Measurements from ENCODE around the gene TLE2. TPM values are rescaled to one million over a fixed set of nuclear protein-coding genes. Genes with fewer than 3 reads are reported as not detected.

Gene TLE2
- total and polyA plus RNA-seq, 9 of the 15 experiments (the other 6 are each of a cell fraction or from before 2014, with no cell fraction given), result 0.35 to 13.1 (median 6.2) TPM

GRCh38 chr19:2950286-2951124 lies 78.6 kb downstream of the TLE2 start (continued):
- peak; percentile 68 for TF ChIP-seq CREM (IDR thresholded peaks at IDR 0.05; ENCODE audit: low read depth)
- no peak for TF ChIP-seq ZNF184 (CRISPR knock-in tag; IDR thresholded peaks at IDR 0.05)
- TF ChIP-seq BHLHE40 (IDR thresholded peaks at IDR 0.05; ENCODE audit: low read length), result peak; percentile 79
- peak; percentile 60 for TF ChIP-seq MEIS2 (IDR thresholded peaks at IDR 0.05; ENCODE audit: partially characterized antibody)
- TF ChIP-seq POLR2A (conservative IDR thresholded peaks at IDR 0.05), result peak; percentile 99
- no peak for TF ChIP-seq USF2 (CRISPR knock-in tag; IDR thresholded peaks at IDR 0.05)
- peak; percentile 39 to 64; a peak in 1 of 4 replicates for TF ChIP-seq TEAD1 (CRISPR knock-in tag; IDR thresholded peaks at IDR 0.05)
- peak; percentile 73; the same call in 1 of the 2 replicates for TF ChIP-seq MBD2 (IDR thresholded peaks at IDR 0.05; ENCODE audit: borderline replicate concordance, low read depth)
- TF ChIP-seq RBM22 (IDR thresholded peaks at IDR 0.05; ENCODE audit: low read depth, low read length, poor library complexity, severe bottlenecking), result peak; percentile 71
- TF ChIP-seq KDM5B (IDR thresholded peaks at IDR 0.05; ENCODE audit: insufficient replicate concordance, low read depth, low read length), result peak; percentile 80
- TF ChIP-seq ATF4 (CRISPR knock-in tag; IDR thresholded peaks at IDR 0.05), result no peak
- TF ChIP-seq BRD9 (IDR thresholded peaks at IDR 0.05; ENCODE audit: low read depth, partially characterized antibody), result peak; percentile 80
- TF ChIP-seq TAF9B (IDR thresholded peaks at IDR 0.05; ENCODE audit: partially characterized antibody), result peak; percentile 88
- peak; percentile 65 for TF ChIP-seq NFYB (IDR thresholded peaks at IDR 0.05; ENCODE audit: extremely low read depth, insufficient read length)
- peak; percentile 15; the same call in 1 of the 2 replicates for TF ChIP-seq ZNF589 (CRISPR knock-in tag; IDR thresholded peaks at IDR 0.05; ENCODE audit: low read depth)
- TF ChIP-seq ZBTB11 (CRISPR knock-in tag; IDR thresholded peaks at IDR 0.05), result peak in 1 of 3 experiments; percentile 91; a peak in 2 of 6 replicates
